ENCODE measurements around the gene KCNJ5. TPM values are rescaled to one million over a fixed set of nuclear protein-coding genes. Genes with fewer than 3 reads are reported as not detected.

KCNJ5 gene
- total RNA-seq, 1 donor from 2014 or later = 1.6 TPM

- peaks cover 16% of the 10 kb centered on the region for H3K4me1 Mint-ChIP-seq (ENCODE audit: unreplicated experiment)
- TF ChIP-seq, protein P1, sequence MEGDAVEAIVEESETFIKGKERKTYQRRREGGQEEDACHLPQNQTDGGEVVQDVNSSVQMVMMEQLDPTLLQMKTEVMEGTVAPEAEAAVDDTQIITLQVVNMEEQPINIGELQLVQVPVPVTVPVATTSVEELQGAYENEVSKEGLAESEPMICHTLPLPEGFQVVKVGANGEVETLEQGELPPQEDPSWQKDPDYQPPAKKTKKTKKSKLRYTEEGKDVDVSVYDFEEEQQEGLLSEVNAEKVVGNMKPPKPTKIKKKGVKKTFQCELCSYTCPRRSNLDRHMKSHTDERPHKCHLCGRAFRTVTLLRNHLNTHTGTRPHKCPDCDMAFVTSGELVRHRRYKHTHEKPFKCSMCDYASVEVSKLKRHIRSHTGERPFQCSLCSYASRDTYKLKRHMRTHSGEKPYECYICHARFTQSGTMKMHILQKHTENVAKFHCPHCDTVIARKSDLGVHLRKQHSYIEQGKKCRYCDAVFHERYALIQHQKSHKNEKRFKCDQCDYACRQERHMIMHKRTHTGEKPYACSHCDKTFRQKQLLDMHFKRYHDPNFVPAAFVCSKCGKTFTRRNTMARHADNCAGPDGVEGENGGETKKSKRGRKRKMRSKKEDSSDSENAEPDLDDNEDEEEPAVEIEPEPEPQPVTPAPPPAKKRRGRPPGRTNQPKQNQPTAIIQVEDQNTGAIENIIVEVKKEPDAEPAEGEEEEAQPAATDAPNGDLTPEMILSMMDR (conservative IDR thresholded peaks at IDR 0.05) = no peak
- H3K4me3 Mint-ChIP-seq = no peak overlapping the region
- DNase-seq (ENCODE audit: extremely low spot score, unreplicated experiment) = no peak
- no peak overlapping the region for H3K27ac Mint-ChIP-seq
- no peaks in the 10 kb centered on the region for H3K9me3 Mint-ChIP-seq
- no peaks in the 10 kb centered on the region for H3K27me3 Mint-ChIP-seq
- peaks cover 14% of the 10 kb centered on the region for H3K36me3 Mint-ChIP-seq
Observed at GRCh38 chr11:128963744-128964325, 72.7 kb downstream of the KCNJ5 start.

- Mint-ChIP-seq H3K27ac (no peak overlapping the region), H3K4me1 (ENCODE audit: unreplicated experiment) (peaks cover 16% of the 10 kb centered on the region), H3K36me3 (peaks cover 14% of the 10 kb centered on the region), H3K9me3 (no peaks in the 10 kb centered on the region), H3K4me3 (no peak overlapping the region), H3K27me3 (no peaks in the 10 kb centered on the region)
- TF ChIP-seq, protein P1 (conservative IDR thresholded peaks at IDR 0.05) = no peak
- no peak for DNase-seq (ENCODE audit: extremely low spot score, unreplicated experiment)
Observed at GRCh38 chr11:128964463-128964930, 73.3 kb downstream of the KCNJ5 start.

GRCh38 chr11:128965485-128965884 is 74.3 kb downstream of the KCNJ5 start:
- TF ChIP-seq, protein P1 (conservative IDR thresholded peaks at IDR 0.05) = no peak
- Mint-ChIP-seq H3K27ac (no peak overlapping the region), H3K4me3 (no peak overlapping the region), H3K36me3 (peaks cover 23% of the 10 kb centered on the region), H3K27me3 (no peaks in the 10 kb centered on the region), H3K4me1 (ENCODE audit: unreplicated experiment) (peaks cover 16% of the 10 kb centered on the region), H3K9me3 (no peaks in the 10 kb centered on the region)
- DNase-seq (ENCODE audit: extremely low spot score, unreplicated experiment) = no peak

GRCh38 chr11:128967578-128967977 is 76.4 kb downstream of the KCNJ5 start:
- Mint-ChIP-seq H3K9me3 (no peaks in the 10 kb centered on the region), H3K4me1 (ENCODE audit: unreplicated experiment) (peaks cover 16% of the 10 kb centered on the region), H3K4me3 (no peak overlapping the region), H3K27me3 (no peaks in the 10 kb centered on the region), H3K27ac (no peak overlapping the region), H3K36me3 (peaks cover 34% of the 10 kb centered on the region)
- no peak for DNase-seq (ENCODE audit: extremely low spot score, unreplicated experiment)
- TF ChIP-seq, protein P1 (conservative IDR thresholded peaks at IDR 0.05) = no peak

DNA sequence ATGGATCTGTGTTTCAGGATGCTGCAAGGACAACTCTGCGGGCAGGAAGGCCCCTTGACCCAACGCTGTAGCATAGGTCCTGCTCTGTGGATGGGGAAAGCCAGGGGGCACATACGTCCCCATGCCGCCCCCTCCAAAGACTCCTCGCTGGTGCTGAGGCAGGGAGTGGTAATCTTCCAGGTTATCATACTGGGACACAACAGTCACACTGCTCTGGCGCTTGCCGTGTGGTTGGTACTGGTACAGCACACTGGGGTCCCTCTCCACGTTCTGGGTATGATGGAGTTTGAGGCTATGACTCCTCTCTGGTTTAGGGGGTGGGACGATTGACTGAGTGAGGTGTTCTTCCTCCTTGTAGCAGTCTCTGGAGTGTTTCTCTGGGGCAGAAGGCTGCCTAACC is 77.8 kb downstream of the KCNJ5 start:
- Mint-ChIP-seq H3K27ac (no peak overlapping the region), H3K4me1 (ENCODE audit: unreplicated experiment) (peaks cover 12% of the 10 kb centered on the region), H3K36me3 (peaks cover 42% of the 10 kb centered on the region), H3K4me3 (no peak overlapping the region), H3K27me3 (no peaks in the 10 kb centered on the region), H3K9me3 (no peaks in the 10 kb centered on the region)
- TF ChIP-seq, protein P1 (conservative IDR thresholded peaks at IDR 0.05) = no peak
- no peak for DNase-seq (ENCODE audit: extremely low spot score, unreplicated experiment)

Other genes starting within 250 kb of the KCNJ5 start
- 2.4 and 20.2 TPM in 2 replicates for gene FLI1, start 197.3 kb upstream of the KCNJ5 start, total RNA-seq (ENCODE audit: low replicate concordance)
- gene KCNJ1, start 24.1 kb upstream of the KCNJ5 start, total RNA-seq (ENCODE audit: low replicate concordance) = 0.27 TPM in 1 of 2 replicates, not detected in the other
- gene TP53AIP1, start 51.5 kb downstream of the KCNJ5 start, total RNA-seq (ENCODE audit: low replicate concordance) = 0.24 and 0.69 TPM in 2 replicates

Measured in type B pancreatic cell (in vitro differentiated cells).